Nephron (organoid): Measurements from ENCODE around the gene WDR90.

Experiments used
- H3K27ac Mint-ChIP-seq, 3 experiments: 2 replicates each; pipeline ENCODE4 v1.8.0; 2020; ENCODE audit warnings: mixed read lengths in 3 of 3, mild to moderate bottlenecking in 2 of 3, moderate library complexity in 1 of 3
- H3K27me3 Mint-ChIP-seq: 2 replicates; pipeline ENCODE4 v1.8.0; 2021; ENCODE audit warnings: low read depth, mild to moderate bottlenecking, moderate library complexity, mixed read lengths
- H3K36me3 Mint-ChIP-seq: 2 replicates; pipeline ENCODE4 v1.8.0; 2020; ENCODE audit warnings: low read depth, mixed read lengths
- H3K4me1 Mint-ChIP-seq: 2 replicates; pipeline ENCODE4 v1.8.0; 2020; ENCODE audit warnings: mixed read lengths
- H3K4me3 Mint-ChIP-seq, 3 experiments: 2 replicates each; pipeline ENCODE4 v1.8.0; 2020; ENCODE audit warnings: mild to moderate bottlenecking in 3 of 3, mixed read lengths in 3 of 3, moderate library complexity in 2 of 3
- H3K9me3 Mint-ChIP-seq: 2 replicates; pipeline ENCODE4 v1.8.0; 2020; ENCODE audit warnings: mixed read lengths
- TF ChIP-seq, protein P1 (sequence below), 3 experiments: fragments of 200-600 bp; sonication (generic); IDR thresholded peaks; one replicate each; pipeline ENCODE4 v1.5.0; 2021; ENCODE audit warnings: antibody characterized with exemption in 3 of 3; ENCODE audit not compliant: unreplicated experiment in 3 of 3

WDR90 gene

DNA sequence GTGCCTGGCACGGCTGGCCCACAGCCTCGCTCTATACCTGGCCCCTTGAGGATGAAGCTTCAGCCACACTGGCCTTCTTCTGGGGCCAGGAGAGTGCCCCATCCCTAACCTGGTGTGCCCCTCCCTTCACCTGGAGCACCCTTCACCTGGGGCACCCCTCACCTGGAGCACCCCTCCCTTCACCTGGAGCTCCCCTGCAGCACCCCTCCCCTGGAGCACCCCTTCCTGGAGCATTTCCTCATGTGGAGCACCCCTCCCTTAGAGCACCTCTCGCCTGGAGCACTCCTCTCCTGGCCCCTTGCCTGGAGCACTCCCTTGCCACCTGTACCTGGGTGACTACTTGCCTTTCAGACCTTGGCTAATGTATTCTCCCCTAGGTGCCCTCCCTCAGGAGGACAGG, 58.9 kb downstream of the WDR90 start:
- H3K9me3 Mint-ChIP-seq = no peaks in the 10 kb centered on the region
- peaks cover 70% of the 10 kb centered on the region for H3K27me3 Mint-ChIP-seq
- peaks cover 4% of the 10 kb centered on the region for H3K4me1 Mint-ChIP-seq
- TF ChIP-seq, protein P1, sequence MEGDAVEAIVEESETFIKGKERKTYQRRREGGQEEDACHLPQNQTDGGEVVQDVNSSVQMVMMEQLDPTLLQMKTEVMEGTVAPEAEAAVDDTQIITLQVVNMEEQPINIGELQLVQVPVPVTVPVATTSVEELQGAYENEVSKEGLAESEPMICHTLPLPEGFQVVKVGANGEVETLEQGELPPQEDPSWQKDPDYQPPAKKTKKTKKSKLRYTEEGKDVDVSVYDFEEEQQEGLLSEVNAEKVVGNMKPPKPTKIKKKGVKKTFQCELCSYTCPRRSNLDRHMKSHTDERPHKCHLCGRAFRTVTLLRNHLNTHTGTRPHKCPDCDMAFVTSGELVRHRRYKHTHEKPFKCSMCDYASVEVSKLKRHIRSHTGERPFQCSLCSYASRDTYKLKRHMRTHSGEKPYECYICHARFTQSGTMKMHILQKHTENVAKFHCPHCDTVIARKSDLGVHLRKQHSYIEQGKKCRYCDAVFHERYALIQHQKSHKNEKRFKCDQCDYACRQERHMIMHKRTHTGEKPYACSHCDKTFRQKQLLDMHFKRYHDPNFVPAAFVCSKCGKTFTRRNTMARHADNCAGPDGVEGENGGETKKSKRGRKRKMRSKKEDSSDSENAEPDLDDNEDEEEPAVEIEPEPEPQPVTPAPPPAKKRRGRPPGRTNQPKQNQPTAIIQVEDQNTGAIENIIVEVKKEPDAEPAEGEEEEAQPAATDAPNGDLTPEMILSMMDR (IDR thresholded peaks at IDR 0.05; ENCODE audit: unreplicated experiment in 3 of 3) = no peak
- peak overlapping the region in 2 of 3 experiments; percentile 17 to 42 for H3K4me3 Mint-ChIP-seq
- no peaks in the 10 kb centered on the region for H3K36me3 Mint-ChIP-seq
- H3K27ac Mint-ChIP-seq = no peak overlapping the region

DNA sequence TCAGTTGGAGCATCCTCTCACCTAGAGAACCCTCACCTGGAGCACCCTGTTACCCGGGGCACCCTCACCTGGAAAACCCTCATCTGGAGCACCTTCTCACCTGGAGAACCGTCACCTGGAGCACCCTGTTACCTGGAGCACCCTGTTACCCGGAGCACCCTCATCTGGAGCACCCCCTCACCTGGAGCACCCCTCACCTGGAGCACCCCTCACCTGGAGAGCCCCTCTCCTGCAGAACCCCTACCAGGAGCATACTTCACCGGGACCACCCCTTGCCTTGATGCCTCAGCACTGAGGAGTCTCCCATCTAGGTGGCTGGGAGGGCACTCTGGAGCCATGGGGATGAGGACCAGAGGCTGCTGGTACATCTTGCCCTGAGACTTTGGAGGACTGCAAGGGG, 59.8 kb downstream of the WDR90 start:
- Mint-ChIP-seq H3K4me1 (peaks cover 4% of the 10 kb centered on the region), H3K4me3 (no peak overlapping the region), H3K36me3 (no peaks in the 10 kb centered on the region), H3K27me3 (peaks cover 65% of the 10 kb centered on the region), H3K9me3 (no peaks in the 10 kb centered on the region), H3K27ac (no peak overlapping the region)
- TF ChIP-seq, protein P1 (IDR thresholded peaks at IDR 0.05; ENCODE audit: unreplicated experiment in 3 of 3) = no peak

DNA sequence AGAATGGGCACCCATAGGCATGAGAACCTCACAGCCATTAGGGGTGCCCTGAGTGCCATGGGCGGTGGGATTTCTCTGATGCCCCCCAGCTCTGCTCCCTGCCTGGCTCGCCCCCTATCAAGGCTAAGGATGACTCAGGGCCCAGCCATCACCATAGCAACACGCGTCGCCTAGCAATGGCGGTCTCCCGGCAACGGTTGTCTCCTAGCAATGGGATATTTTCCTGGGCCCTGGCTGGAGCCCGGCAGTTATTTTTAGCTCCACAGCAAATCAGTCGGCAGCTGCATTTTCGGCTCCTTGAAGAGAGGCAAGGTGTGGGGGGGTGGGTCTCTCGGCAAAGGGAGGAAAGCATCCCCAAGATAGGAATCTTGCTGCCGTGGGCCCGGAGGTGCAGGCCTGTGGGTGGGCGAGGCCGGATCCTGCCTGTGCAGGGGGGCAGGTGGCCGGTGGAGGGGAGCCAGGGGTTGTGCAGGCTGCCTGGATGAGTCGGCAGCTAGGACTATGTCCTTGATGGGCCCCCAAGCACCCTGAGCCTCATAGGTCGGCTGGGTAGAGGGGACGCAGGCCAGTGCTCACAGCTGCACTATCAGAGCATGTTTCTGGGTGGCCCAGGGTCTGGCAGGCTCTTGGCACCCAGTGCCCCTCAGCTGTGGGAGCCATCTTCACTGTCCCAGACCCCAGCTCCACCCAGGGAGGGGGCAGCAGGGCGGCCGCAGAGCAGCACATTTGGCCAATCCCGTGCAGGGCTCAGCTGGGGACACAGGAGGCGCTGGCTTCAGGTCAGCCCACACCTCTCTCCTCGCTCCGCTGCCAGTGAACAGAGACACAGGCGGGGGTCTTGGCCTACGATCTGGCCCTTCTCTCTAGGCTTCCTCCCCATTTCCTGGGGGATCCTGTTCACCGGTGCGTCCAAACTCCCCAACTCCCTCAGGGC, 60.7 kb downstream of the WDR90 start:
- H3K36me3 Mint-ChIP-seq = no peaks in the 10 kb centered on the region
- peak overlapping the region in 2 of 3 experiments; percentile 31 to 53 for H3K4me3 Mint-ChIP-seq
- H3K4me1 Mint-ChIP-seq = peaks cover 4% of the 10 kb centered on the region
- H3K27me3 Mint-ChIP-seq = peaks cover 57% of the 10 kb centered on the region
- TF ChIP-seq, protein P1 (IDR thresholded peaks at IDR 0.05; ENCODE audit: unreplicated experiment in 3 of 3) = no peak
- no peak overlapping the region for H3K27ac Mint-ChIP-seq
- H3K9me3 Mint-ChIP-seq = no peaks in the 10 kb centered on the region

DNA sequence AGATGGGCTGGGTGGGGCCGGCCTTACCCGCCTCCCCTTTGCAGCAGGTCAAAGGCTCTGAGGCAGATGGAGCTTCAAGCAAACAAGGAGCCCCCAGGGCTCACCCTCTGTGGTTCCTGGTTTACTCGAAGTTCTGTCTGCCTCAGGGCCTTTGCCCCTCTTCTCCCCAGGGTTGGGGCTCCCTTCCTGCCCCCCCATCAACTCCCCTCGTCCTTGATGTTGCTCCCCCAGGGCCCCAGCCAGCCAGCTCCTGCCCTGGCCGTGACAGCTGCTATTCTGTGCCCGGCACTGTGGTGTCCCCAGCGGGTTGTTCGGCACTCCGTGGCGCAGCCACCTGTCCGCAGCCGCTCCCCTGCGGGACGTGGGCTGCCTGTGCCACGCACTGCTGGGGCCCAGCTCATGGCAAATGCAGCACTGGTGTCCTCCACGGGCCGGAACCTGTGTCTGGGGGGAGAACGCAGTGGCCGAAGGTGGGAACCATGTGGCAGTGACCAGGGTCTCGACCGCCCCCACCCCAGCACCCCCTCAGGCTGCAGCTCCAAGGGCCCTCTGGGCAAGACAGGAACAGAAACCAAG, 61.4 kb downstream of the WDR90 start:
- Mint-ChIP-seq H3K27ac (no peak overlapping the region), H3K4me3 (no peak overlapping the region), H3K27me3 (peaks cover 56% of the 10 kb centered on the region), H3K9me3 (no peaks in the 10 kb centered on the region), H3K36me3 (no peaks in the 10 kb centered on the region), H3K4me1 (peaks cover 4% of the 10 kb centered on the region)
- TF ChIP-seq, protein P1 (IDR thresholded peaks at IDR 0.05; ENCODE audit: unreplicated experiment in 3 of 3) = no peak

DNA sequence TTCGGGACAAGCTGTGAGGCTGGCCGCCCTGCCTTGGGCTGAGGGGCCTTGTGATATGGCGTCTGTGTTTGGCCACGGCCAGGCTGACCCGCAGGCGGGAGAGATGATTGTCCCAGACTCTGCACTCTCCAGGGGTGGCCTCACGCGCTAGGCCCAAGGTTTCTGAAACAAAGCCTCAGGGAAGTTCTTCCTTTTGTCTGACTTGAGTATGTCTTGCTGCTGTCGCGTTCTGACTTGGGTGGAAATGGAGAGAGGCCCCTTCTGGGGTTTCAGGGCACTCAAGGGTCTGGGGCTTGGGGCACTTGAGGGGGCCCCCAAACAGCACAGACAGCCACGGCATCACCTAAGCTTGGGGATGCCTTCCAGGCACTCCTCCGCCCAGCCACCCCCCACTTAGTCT, 61.9 kb downstream of the WDR90 start:
- Mint-ChIP-seq H3K36me3 (no peaks in the 10 kb centered on the region), H3K4me3 (no peak overlapping the region), H3K4me1 (peaks cover 4% of the 10 kb centered on the region), H3K27me3 (peaks cover 58% of the 10 kb centered on the region), H3K27ac (no peak overlapping the region), H3K9me3 (no peaks in the 10 kb centered on the region)
- TF ChIP-seq, protein P1 (IDR thresholded peaks at IDR 0.05; ENCODE audit: unreplicated experiment in 3 of 3) = no peak
